ENCODE data around the gene MYH7.
"Not testable (repeated sequence)": the region's sequence is repeated elsewhere in the genome, so short reads cannot be mapped to it uniquely, and the experiment has no call there.

MYH7 gene

DNA sequence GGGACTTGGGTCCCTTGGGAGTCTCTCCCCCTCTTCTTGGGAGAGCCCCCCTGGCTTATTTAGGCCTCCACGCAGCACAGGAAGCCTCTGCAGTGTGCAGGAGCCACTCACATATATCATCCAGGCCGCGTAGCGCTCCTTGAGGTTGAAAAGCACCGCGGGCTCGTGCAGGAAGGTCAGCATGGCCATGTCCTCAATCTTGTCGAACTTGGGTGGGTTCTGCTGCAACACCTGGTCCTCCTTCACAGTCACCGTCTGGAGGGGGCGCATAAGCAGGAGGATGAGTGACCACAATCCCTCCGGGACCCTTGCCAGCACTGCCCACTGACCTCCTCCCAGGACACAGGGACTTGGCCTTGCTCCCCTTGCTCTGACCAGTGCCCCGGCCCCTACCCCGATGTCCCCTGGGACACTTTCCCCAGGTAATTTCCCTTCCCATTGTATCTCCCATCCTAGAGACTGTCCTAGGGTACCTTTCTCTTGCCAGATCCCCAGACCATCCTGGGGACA lies 29.9 kb downstream of the MYH7 start:
- Histone ChIP-seq H3K27me3 (ENCODE audit: control insufficient read depth, insufficient read depth, low read length) (peaks cover 5% of the 10 kb centered on the region; the same call in 1 of the 2 replicates), H3K36me3 (ENCODE audit: control insufficient read depth, insufficient read depth, low read length) (no peaks in the 10 kb centered on the region), H3K9me3 (ENCODE audit: control insufficient read depth, insufficient read depth, low read length) (no peaks in the 10 kb centered on the region), H3K9ac (ENCODE audit: low read depth, low read length) (no peak overlapping the region), H3K27ac (ENCODE audit: low read depth, low read length) (no peak overlapping the region), H3K4me1 (ENCODE audit: control insufficient read depth, insufficient read depth, low read length) (no peaks in the 10 kb centered on the region), H3K4me3 (ENCODE audit: low read depth, low read length) (no peak overlapping the region)

DNA sequence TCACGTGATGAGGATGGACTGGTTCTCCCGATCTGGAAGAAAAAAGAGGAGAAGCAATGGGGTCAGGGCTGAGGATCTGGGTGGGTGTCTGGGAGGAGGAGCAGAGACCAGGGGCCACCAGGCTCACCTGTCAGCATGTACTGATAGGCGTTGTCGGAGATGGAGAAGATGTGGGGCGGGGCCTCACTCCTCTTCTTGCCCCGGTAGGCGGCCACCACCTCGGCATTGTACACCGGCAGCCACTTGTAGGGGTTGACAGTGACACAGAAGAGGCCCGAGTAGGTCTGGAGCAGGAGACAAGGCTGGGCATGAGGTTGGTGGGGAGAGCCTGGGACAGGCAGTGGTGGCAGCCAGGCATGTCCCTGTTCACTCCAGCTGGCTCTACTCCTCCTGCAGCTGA lies 30.4 kb downstream of the MYH7 start:
- Histone ChIP-seq H3K4me3 (ENCODE audit: low read depth, low read length) (no peak overlapping the region), H3K9me3 (ENCODE audit: control insufficient read depth, insufficient read depth, low read length) (no peaks in the 10 kb centered on the region), H3K36me3 (ENCODE audit: control insufficient read depth, insufficient read depth, low read length) (no peaks in the 10 kb centered on the region), H3K27me3 (ENCODE audit: control insufficient read depth, insufficient read depth, low read length) (peaks cover 5% of the 10 kb centered on the region; the same call in 1 of the 2 replicates), H3K9ac (ENCODE audit: low read depth, low read length) (no peak overlapping the region), H3K4me1 (ENCODE audit: control insufficient read depth, insufficient read depth, low read length) (no peaks in the 10 kb centered on the region), H3K27ac (ENCODE audit: low read depth, low read length) (no peak overlapping the region)

DNA sequence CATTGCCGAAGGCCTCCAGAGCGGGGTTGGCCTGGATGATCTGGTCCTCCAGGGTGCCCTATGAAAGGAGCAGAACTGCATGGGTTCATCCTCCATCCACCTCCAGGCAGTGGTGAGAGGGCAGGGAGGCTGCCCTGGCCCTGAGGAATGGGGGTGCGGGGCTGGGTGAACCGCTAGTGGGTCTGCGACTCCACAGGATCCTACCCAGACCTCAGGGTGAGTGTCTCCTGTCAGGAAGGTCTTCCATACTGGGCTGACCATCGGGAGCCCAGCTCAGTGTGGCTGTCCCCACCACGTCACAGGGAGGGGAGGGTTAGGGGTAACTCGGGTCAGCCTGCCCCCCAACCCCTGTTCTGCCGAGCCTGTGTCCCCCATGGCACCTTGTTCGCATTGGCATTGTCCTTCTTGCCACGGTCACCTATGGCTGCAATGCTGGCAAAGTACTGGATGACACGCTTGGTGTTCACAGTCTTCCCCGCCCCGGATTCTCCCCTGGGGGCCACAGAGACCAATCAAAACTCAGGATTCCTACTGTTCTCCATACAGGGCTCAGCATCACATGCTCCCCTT lies 31.0 kb downstream of the MYH7 start:
- no peaks in the 10 kb centered on the region for H3K36me3 ChIP-seq (ENCODE audit: control insufficient read depth, insufficient read depth, low read length)
- H3K9me3 ChIP-seq (ENCODE audit: control insufficient read depth, insufficient read depth, low read length) = no peaks in the 10 kb centered on the region
- H3K27ac ChIP-seq (ENCODE audit: low read depth, low read length) = no peak overlapping the region
- H3K27me3 ChIP-seq (ENCODE audit: control insufficient read depth, insufficient read depth, low read length) = peaks cover 5% of the 10 kb centered on the region; the same call in 1 of the 2 replicates
- H3K4me1 ChIP-seq (ENCODE audit: control insufficient read depth, insufficient read depth, low read length) = no peaks in the 10 kb centered on the region
- no peak overlapping the region for H3K9ac ChIP-seq (ENCODE audit: low read depth, low read length)
- no peak overlapping the region for H3K4me3 ChIP-seq (ENCODE audit: low read depth, low read length)

DNA sequence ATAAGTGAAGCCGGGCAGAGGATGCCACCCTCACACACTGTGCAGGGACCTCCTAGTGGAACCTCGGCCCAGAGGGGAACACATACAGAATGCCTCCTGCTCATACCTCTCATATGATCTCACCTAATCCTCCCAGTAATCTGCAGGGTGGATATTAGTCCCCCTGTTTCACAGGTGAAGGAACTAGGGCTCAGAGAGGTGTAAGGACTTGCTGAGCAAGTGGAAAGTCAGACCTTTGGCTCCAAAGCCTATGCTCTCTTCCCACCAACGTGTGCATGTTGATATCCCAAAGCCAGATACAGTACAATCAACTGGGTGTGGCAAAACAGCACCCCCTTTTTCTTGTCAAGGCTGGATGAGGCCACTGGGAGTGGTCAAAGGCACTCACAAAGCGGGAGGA lies 31.6 kb downstream of the MYH7 start:
- H3K9me3 ChIP-seq (ENCODE audit: control insufficient read depth, insufficient read depth, low read length) = no peaks in the 10 kb centered on the region
- peaks cover 5% of the 10 kb centered on the region; the same call in 1 of the 2 replicates for H3K27me3 ChIP-seq (ENCODE audit: control insufficient read depth, insufficient read depth, low read length)
- no peak overlapping the region for H3K27ac ChIP-seq (ENCODE audit: low read depth, low read length)
- no peak overlapping the region for H3K4me3 ChIP-seq (ENCODE audit: low read depth, low read length)
- no peak overlapping the region for H3K9ac ChIP-seq (ENCODE audit: low read depth, low read length)
- H3K36me3 ChIP-seq (ENCODE audit: control insufficient read depth, insufficient read depth, low read length) = no peaks in the 10 kb centered on the region
- H3K4me1 ChIP-seq (ENCODE audit: control insufficient read depth, insufficient read depth, low read length) = no peaks in the 10 kb centered on the region

DNA sequence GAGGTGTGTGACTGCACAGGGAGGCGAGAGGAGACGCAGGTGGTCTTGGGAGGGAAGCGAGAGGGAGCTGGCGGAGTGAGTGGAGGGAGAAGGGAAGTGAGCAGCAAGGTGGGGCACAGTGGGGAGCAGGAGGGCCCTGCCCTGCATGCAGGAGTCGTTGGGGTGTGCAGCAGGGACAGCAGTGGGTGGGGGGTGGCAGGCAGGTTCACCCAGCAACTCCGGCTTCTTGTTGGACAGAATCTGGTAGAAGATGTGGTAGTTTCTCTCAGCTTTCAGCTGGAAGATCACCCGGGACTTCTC lies 32.4 kb downstream of the MYH7 start:
- no peak overlapping the region for H3K4me3 ChIP-seq (ENCODE audit: low read depth, low read length)
- H3K36me3 ChIP-seq (ENCODE audit: control insufficient read depth, insufficient read depth, low read length) = no peaks in the 10 kb centered on the region
- no peak overlapping the region for H3K27ac ChIP-seq (ENCODE audit: low read depth, low read length)
- H3K9me3 ChIP-seq (ENCODE audit: control insufficient read depth, insufficient read depth, low read length) = no peaks in the 10 kb centered on the region
- H3K9ac ChIP-seq (ENCODE audit: low read depth, low read length) = no peak overlapping the region
- peaks cover 5% of the 10 kb centered on the region; the same call in 1 of the 2 replicates for H3K27me3 ChIP-seq (ENCODE audit: control insufficient read depth, insufficient read depth, low read length)
- H3K4me1 ChIP-seq (ENCODE audit: control insufficient read depth, insufficient read depth, low read length) = no peaks in the 10 kb centered on the region

DNA sequence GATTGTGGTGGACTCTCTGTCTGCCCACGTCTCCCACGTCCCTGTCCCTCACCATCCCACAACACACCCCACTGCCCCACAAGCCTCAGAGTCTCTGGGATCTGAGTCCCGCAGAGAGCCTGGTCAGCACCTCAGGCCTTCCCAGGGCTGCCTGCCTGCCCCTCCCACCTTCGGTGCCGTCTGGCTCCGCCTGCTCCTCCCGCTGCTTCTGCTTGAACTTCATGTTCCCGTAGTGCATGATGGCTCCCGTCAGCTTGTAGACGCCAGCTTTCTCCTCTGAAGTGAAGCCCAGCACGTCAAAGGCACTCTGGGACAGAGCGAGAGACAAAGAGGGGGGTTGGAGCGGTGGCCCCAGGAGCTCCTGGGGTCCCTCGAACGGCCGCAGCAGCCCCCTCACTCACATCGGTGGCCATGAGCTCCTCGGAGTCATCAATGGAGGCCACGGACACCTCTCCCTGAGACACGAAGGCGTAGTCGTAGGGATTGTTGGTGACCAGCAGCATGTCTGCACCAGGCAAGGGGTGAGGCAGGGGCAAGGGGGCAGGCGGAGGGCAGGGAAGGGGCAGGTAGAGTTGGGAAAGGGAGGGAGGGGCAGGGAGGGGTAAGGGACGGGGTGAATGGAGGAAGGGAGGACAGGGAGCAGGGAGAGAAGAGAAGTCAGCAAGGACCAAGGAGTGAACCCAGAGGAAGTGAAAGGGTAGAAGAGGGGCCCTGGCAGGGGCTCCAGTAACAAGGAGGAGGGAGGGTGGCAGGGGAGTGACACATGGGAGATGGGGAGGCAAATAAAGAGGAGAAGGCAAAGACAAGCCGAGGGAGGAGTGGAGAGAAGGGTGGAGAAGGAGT lies 32.9 kb downstream of the MYH7 start:
- no peaks in the 10 kb centered on the region for H3K9me3 ChIP-seq (ENCODE audit: control insufficient read depth, insufficient read depth, low read length)
- no peaks in the 10 kb centered on the region for H3K36me3 ChIP-seq (ENCODE audit: control insufficient read depth, insufficient read depth, low read length)
- H3K9ac ChIP-seq (ENCODE audit: low read depth, low read length) = no peak overlapping the region
- H3K4me1 ChIP-seq (ENCODE audit: control insufficient read depth, insufficient read depth, low read length) = no peaks in the 10 kb centered on the region
- peaks cover 5% of the 10 kb centered on the region; the same call in 1 of the 2 replicates for H3K27me3 ChIP-seq (ENCODE audit: control insufficient read depth, insufficient read depth, low read length)
- no peak overlapping the region for H3K4me3 ChIP-seq (ENCODE audit: low read depth, low read length)
- no peak overlapping the region for H3K27ac ChIP-seq (ENCODE audit: low read depth, low read length)

DNA sequence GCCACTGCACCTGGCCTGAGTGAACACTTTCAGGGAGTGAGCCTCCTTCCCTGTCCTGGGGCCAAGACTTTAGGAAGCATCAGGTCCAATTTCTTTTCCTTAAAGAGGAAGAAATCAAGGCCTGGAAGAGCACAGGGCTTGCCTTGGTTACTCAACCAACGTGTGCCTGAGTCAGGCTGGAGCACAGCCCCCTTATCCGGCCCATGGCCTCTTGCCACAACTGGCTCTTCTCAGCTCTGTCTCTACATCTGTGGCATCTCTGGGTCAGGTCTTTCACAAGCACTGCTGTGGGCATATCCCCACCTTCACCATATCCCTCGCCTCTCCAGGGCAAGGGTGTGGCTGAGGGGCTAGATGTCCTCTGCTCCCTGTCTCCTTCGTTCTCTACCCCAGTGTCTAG lies 34.2 kb downstream of the MYH7 start:
- H3K9me3 ChIP-seq (ENCODE audit: control insufficient read depth, insufficient read depth, low read length) = no peaks in the 10 kb centered on the region
- no peak overlapping the region for H3K4me3 ChIP-seq (ENCODE audit: low read depth, low read length)
- H3K4me1 ChIP-seq (ENCODE audit: control insufficient read depth, insufficient read depth, low read length) = no peaks in the 10 kb centered on the region
- no peak overlapping the region for H3K9ac ChIP-seq (ENCODE audit: low read depth, low read length)
- H3K27ac ChIP-seq (ENCODE audit: low read depth, low read length) = no peak overlapping the region
- H3K27me3 ChIP-seq (ENCODE audit: control insufficient read depth, insufficient read depth, low read length) = peaks cover 5% of the 10 kb centered on the region; the same call in 1 of the 2 replicates
- H3K36me3 ChIP-seq (ENCODE audit: control insufficient read depth, insufficient read depth, low read length) = no peaks in the 10 kb centered on the region

DNA sequence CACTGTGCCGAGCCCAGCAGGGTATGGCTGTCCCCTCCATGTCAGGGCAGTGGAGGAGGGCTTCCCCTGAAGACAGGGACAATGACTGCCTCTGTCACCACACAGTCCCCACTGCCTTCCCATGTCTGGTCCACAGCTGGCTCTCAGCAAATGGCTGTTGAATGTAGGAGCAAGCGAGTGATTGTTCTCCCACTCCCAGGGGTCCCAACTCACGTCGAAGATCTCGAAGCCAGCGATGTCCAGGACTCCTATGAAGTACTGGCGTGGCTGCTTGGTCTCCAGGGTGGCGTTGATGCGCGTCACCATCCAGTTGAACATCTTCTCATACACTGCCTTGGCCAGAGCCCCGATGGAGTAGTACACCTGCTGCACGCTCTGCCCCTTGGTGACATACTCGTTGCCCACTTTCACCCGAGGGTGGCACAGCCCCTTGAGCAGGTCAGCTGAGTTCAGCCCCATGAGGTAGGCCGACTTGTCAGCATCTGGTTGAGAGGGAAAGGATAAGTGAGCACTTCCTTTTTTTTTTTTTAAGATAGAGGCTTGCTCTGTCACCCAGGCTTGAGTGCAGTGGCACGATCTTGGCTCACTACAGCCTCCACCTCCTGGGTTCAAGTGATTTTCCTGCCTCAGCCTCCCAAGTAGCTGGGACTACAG lies 34.8 kb downstream of the MYH7 start:
- not testable (repeated sequence) for H3K9me3 ChIP-seq (ENCODE audit: control insufficient read depth, insufficient read depth, low read length); H3K27ac ChIP-seq (ENCODE audit: low read depth, low read length); H3K9ac ChIP-seq (ENCODE audit: low read depth, low read length); H3K4me3 ChIP-seq (ENCODE audit: low read depth, low read length); H3K4me1 ChIP-seq (ENCODE audit: control insufficient read depth, insufficient read depth, low read length); H3K27me3 ChIP-seq (ENCODE audit: control insufficient read depth, insufficient read depth, low read length); H3K36me3 ChIP-seq (ENCODE audit: control insufficient read depth, insufficient read depth, low read length)

DNA sequence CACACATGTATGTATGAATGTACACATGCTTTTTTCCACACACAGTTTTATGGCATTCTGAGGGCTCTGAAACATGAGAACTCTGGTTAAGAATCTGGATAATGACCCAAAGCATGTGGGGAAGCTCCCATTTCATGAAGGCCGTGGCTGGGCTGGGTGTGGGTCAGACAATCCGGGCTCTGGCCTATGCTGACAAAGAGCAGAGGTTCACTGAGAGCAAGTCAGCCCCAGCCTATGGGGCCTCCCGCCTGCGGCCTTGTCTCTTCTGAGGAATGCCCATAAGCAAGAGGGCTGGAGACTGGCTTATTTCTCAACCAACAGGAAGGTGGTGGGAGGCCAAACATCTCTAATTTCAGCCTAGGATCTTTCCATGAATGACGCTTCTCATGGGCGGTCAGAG lies 35.9 kb downstream of the MYH7 start:
- Histone ChIP-seq H3K36me3 (ENCODE audit: control insufficient read depth, insufficient read depth, low read length) (no peaks in the 10 kb centered on the region), H3K27ac (ENCODE audit: low read depth, low read length) (no peak overlapping the region), H3K27me3 (ENCODE audit: control insufficient read depth, insufficient read depth, low read length) (peaks cover 5% of the 10 kb centered on the region; the same call in 1 of the 2 replicates), H3K9ac (ENCODE audit: low read depth, low read length) (no peak overlapping the region), H3K4me1 (ENCODE audit: control insufficient read depth, insufficient read depth, low read length) (no peaks in the 10 kb centered on the region), H3K4me3 (ENCODE audit: low read depth, low read length) (no peak overlapping the region), H3K9me3 (ENCODE audit: control insufficient read depth, insufficient read depth, low read length) (no peaks in the 10 kb centered on the region)

DNA sequence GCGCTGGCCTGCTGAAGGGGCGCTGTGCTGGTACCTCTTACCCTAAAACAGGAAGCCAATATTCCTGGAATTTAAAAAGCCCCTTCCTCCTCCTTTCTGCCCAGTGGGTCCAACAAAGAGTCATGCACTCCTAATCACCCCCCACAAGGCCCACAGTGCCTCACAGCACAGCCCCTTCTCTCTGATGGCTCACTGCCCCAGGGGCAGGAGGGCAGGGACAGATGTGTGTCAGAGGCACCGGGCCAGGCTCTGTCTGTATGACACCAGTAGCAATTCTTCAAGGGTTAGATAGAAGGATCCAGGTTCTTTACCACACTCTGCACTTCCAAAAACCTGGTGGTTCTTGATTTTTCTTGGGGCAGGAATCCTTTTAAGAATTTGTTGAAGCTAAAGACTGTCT lies 36.3 kb downstream of the MYH7 start:
- H3K9ac ChIP-seq (ENCODE audit: low read depth, low read length) = no peak overlapping the region
- no peaks in the 10 kb centered on the region for H3K4me1 ChIP-seq (ENCODE audit: control insufficient read depth, insufficient read depth, low read length)
- H3K27me3 ChIP-seq (ENCODE audit: control insufficient read depth, insufficient read depth, low read length) = peaks cover 5% of the 10 kb centered on the region; the same call in 1 of the 2 replicates
- no peak overlapping the region for H3K27ac ChIP-seq (ENCODE audit: low read depth, low read length)
- no peaks in the 10 kb centered on the region for H3K9me3 ChIP-seq (ENCODE audit: control insufficient read depth, insufficient read depth, low read length)
- no peaks in the 10 kb centered on the region for H3K36me3 ChIP-seq (ENCODE audit: control insufficient read depth, insufficient read depth, low read length)
- H3K4me3 ChIP-seq (ENCODE audit: low read depth, low read length) = no peak overlapping the region

DNA sequence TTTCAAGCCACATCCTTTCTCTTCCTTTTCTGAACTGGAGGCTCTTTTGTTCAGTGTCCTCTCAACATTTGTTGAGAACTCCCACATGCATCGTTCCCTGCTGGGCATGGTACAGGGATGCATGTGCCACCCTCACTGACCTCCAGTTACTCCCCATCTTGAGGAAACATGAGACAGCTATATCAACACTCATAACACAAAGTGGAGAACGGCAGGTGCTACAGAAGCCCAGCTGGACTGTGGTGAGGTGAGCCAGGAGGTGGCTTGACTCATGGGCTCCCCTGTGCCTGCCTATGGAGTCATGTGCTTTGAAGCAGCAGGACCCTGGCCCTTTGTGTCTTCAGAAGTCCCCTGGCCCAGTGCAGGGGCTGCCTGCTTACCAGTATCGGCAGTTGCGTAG lies 37.1 kb downstream of the MYH7 start:
- no peaks in the 10 kb centered on the region for H3K9me3 ChIP-seq (ENCODE audit: control insufficient read depth, insufficient read depth, low read length)
- H3K9ac ChIP-seq (ENCODE audit: low read depth, low read length) = no peak overlapping the region
- no peak overlapping the region for H3K4me3 ChIP-seq (ENCODE audit: low read depth, low read length)
- H3K36me3 ChIP-seq (ENCODE audit: control insufficient read depth, insufficient read depth, low read length) = no peaks in the 10 kb centered on the region
- no peaks in the 10 kb centered on the region for H3K4me1 ChIP-seq (ENCODE audit: control insufficient read depth, insufficient read depth, low read length)
- no peak overlapping the region for H3K27ac ChIP-seq (ENCODE audit: low read depth, low read length)
- peaks cover 3% of the 10 kb centered on the region; the same call in 1 of the 2 replicates for H3K27me3 ChIP-seq (ENCODE audit: control insufficient read depth, insufficient read depth, low read length)
